Stimulated activated CD8-positive, alpha-beta memory T cell treated with anti-CD3 and anti-CD28 coated beads, Interleukin-15, amount 100 ng/mL, for 1 hour (primary cell): ENCODE measurements around the gene ZNF648.
"Not testable (repeated sequence)": the region's sequence is repeated elsewhere in the genome, so short reads cannot be mapped to it uniquely, and the experiment has no call there.

Source experiments
- DNase-seq: peaks from one replicate; pipeline ENCODE4 v3.0.0-alpha.2; 2020; ENCODE audit warnings: low read depth

The ZNF648 gene, protein sequence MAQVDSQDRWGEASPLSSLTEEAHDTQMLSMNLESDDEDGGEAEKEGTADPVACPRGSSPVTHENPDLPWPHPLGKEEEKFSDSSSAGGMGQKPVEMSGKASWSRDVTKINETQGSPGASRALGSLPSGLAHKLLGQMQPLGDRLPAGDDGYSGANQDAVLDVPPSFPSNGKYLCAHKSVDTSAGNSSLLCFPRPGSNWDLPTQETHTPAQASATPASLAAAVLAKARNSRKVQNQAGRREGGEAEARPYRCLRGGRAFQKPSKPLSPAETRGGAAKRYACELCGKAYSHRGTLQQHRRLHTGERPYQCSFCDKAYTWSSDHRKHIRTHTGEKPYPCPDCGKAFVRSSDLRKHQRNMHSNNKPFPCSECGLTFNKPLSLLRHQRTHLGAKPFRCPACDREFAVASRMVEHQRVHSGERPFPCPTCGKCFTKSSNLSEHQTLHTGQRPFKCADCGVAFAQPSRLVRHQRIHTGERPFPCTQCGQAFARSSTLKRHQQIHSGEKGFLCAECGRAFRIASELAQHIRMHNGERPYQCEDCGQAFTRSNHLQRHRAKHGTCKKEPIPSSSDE

DNA sequence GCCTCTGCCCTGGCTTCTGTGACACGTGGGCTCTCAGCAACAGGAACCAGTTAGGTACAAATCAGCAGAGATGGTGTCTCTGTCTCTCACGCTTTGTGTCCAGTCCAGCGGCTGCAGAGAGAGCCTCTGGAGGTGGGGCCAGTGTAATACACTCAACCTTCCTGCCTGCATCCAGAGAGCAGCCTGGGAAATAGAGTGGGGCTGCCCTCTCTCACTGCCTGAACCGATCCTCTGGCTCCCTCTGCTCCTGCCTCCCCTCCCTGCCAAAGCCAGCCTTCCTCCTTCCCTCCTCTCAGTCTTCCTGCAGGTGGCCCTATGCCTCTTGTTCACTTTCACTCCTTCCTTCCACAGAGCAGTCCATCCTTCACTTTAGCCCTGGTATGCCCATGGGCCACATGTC, at the start of gene ZNF648:
TSS of gene ZNF648 (minus strand) at position 119 of the 400 bp plus-strand sequence. CDS start 3,702 bp downstream, outside the sequence.
- no peak for DNase-seq

DNA sequence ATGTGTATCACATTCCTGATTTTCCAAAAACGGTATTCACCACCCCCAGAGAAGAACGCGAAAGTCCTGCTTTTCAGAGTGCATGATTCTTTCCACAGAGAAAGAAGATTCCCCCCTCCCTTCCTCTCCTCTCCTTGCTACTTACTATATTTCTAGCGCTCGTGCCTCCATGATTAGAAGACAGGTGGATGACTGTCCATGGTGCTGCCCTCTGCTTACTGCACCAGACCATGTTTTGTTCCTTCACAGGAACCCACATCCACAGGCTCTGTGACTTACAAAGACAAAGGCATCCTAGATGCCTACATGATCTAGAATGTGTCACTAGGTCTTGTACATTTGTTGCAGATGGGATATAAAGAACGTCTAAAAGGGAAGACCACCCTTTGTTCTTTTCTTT, 49.1 kb upstream of the ZNF648 start:
- no peak for DNase-seq

DNA sequence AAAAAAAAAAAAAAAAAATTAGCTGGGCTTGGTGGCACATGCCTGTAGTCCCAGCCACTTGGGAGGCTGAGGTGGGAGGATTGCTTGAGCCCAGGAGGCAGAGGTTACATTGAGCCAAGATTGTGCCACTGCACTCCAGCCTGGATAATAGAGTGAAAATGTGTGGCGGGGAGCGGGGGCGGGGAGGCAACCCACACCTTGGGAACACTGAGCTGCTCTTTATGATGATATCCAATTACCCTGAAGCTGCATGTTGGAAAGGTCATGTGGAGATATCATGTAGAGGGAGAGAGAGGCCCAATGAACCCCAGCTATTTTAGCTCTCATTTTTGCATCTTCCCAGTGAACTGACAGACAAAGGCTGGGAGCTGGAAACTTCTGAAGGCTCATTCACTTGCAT, 48.3 kb upstream of the ZNF648 start:
- no peak for DNase-seq

DNA sequence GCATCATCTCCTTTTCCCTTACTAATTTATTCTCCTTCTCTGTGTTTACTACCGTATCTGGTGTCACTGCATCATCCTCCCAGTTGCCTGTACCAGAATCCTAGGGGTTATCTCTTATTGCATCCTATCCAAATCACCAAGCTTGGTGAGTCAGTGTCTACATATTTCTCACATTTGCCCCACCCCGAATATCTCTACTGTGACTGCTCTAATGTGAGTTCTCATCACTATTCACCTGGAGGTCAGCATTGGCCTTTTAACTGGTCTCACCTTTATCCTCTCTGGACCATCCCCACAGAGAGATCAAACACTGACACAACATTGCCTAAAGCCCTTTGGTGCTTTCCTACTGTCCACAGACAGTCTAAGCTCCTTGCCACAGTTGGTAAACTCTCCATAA, 45.7 kb upstream of the ZNF648 start:
- DNase-seq: no peak

DNA sequence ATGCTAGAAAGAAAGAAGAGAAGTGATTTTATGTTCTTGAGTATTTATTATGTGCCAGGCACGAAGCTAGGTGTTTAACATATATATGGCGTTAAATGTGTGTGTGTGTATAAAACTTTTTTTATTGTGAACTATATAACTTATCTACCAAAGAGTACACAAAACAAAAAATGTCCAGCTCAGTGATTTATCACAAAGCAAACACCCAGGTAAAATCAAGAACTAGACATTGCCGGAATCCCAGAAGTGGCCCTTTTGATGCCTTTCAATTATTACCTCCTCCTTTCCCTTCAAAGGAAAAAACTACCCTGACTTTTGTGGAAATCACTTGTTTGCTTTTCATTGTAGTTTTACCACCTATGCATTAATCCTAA, 40.5 kb upstream of the ZNF648 start:
- no peak for DNase-seq

DNA sequence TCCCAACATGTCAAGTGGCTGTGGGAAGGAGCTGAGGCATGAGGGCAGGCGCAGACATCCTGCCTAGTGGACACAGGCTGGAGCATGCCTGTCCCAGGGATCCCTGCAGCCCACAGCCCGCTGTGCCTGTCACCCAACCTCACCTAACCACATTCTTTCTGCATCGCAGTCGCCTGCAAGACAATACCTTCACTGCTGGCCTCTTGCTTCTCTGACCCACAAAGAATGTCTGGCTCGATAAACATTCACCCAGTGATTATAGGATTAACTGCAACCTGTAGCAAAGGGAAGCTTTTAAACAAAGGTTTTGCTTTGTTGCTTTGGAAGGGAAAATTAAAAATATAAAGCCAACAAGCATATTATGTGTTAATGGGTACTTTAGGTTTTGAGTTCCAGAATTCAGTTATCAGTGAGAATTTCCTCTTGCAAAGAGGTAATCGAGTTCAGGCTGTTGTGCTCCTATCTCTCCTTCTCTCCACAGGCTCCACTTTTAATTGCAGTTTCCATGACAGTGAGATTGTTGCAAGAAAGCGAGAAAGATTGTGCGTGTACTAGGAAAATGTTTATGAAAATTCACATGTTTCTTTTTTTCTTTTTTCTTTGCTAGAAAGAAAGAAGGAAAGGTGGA, 40.0 kb upstream of the ZNF648 start:
- DNase-seq: no peak

DNA sequence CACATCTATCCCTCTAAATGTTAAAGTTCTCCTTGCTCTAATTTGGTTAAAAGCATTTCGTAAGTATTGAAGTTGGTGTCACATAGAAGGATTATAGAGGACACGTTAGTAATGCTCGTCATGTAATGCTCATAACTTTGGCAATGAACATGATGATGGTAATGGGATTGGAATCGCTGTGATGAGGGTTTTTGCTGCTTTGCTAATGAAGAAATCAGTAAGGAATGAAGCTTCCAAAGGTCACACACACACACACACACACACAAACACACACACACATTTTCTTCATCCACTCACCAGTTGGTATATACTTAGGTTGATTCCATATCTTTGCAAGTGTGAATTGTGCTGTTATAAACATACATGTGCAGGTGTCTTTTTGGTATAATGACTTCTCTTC, 36.8 kb upstream of the ZNF648 start:
- no peak for DNase-seq

DNA sequence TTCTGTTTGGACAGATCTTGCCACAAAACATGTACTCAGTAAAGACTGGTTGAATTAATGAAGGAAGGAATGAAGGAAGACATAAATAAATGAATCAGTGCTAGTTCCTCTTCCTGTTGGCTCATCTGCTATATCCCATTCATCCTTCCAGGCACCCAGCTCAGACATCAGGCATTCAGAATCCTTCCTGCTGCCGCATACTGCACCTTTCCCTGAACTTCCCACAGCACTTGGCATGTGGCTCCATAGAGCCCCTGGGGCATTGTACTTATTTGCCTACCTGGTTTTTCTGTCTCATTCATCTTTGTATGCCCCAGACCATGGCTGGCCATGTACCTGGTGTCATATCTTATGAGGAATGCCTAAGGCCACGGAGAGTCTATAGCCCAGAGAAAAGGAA, 34.4 kb upstream of the ZNF648 start:
- DNase-seq: no peak

DNA sequence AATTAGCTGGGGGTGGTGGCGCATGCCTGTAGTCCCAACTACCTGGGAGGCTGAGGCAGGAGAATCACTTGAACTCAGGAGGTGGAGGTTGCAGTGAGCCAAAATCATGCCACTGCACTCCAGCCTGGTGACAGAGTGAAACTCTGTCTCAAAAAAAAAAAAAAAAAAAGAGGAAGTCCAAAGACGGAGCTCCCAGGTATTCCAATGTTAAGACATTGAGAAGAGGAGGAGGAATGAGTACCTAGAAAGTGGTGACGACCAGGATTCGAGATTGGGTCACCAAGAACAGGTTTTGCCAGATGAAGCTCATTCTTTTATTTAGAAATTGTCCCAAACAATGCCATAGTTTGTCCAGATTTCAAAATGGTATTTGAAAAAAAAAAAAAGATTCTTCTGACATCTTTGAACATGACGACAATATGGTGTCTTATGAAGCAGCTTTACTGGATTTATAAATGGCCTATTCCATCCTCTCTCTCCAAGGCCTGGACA, 33.0 kb upstream of the ZNF648 start:
- DNase-seq: not testable (repeated sequence)

DNA sequence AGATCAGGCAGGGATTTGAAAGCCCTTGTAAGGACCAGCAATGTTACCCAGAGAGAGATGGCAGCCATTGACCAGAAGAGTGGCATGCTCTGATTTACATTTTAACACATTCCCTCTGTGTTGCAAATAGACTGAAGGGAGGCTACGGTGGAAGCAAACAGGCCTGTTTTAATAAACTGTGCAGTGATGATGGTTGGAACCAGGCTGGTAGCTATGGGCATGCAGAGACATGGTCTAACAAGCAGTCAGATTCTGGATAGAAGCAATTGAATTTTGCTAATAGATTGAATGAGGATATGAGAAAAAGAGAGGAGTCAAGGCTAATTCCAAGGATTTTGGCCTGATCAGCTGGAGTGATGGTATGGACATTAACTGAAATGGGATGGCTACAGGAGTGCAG, 32.3 kb upstream of the ZNF648 start:
- no peak for DNase-seq

DNA sequence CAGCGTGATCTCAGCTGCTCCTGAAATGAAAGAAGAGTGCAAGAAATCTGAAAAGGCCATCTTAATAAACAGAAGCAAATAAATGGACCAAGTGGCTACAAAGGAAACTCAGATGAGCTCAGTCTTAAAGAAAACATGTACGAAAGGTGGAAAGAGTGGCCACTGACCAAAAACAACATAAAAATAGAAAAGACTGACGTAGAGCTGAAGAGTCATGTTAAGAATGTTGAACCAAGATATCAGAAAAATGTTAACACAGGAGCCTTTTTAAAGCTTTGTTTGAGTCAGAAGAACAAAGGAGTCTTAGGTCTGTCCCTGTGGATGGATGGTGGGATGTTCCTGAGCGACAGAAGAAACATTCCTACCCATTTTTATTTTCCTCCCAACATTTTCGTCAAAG, 30.8 kb upstream of the ZNF648 start:
- no peak for DNase-seq

DNA sequence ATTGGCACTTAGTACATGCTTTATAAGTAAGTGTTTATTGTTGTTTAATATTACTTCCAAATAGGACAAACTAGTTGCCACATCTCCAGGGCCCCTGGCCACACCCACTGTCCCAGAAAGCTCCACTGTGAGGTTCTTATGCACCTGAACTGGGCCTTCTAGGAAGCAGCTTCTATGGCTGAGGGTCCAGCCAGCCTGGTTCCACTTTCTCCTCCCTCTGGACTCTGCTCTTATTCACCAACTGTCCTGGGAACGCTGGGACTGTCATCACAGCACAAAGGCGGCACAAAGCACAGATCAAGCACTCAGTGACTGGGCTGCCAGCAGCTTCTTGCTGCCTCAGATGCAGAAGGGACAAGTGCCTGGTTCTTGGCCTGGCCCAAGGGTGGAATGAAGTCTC, 29.6 kb upstream of the ZNF648 start:
- no peak for DNase-seq

DNA sequence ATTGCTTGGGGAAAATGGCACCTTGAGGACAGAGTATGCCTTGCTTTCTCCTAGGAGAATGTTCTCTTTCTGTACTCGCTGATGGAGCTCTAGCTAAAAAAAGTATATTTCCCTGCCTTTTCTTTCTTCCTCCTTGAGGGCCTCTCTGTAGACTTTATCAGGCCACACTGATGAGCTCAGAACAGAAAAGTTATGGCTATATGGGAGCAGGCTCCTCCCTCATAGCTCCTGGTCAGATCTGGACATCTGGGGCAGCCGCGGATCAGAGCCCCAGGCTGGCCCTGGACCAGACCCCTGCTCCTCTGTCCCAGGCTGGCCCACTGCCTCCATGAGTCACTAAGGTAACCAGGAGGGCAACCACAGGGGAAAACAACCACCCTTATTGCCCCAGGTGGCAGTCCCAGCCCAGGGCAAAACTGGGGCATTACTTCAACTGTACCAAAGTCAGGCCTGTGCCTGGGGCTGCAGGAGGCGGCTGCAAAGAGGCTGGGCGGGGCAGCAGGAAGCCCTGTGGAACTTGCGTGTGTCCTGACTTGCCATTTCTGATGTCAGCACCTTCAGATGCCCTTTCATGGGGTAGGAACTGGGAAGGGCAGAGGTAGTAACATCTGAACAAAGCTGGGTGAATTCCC, 26.3 kb upstream of the ZNF648 start:
- DNase-seq: no peak

DNA sequence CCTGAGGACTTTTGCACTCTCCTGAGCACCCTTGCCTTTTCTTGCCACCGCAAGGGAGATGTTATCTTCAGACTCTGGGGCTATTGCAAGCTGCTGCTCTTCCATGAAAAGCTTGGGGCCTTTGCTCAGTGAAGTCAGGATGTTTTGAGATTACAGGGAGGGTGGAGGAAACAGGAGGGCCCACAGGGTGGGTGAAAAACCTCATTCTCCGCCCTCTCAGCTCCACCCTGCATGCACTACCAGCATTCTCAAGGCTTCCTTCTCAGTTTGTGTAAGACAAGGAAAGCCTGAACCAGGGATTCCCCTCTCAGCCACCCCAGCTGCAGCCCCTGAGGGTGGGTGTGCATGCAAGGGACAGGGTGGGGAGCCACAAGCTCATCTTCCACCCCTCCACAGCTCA, 25.8 kb upstream of the ZNF648 start:
- no peak for DNase-seq

DNA sequence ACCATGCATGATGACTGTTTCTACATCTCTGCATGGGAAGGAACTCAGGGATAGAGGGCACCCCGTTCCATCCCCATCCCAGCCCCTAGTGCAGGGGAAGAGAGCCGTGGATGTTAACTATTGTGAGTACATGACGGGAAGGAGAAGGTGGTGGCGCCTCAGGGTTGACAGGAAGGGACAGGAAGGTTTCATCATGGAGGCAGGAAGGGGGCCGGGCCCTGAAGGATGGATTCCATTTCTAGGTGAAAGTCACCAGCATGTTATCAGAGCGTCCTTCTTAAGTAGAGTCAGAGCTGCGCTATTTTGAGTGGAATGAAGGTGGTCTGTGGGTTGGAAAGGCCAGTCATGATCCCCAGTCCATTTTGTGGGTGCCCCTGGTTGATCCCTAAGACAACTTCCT, 25.1 kb upstream of the ZNF648 start:
- DNase-seq: no peak

DNA sequence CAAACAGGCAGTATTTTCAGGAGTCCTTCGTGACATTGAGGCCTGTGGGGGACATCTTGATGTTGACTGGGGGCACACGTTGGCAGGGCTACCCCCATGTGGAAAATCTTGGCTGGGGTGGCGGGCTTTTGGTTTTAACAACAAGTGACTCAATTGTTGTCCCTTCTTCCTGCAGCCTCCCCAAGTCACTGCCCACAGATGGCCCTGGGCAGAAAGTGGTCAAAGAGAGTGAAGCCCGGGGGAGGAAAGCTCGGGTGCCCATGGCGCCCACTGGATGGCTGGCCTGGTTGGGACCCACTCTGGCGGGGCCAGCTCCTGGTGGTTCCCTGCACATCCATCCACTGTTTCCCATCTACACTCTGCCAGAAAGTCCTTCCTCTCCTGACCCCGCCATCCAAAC, 24.6 kb upstream of the ZNF648 start:
- no peak for DNase-seq

DNA sequence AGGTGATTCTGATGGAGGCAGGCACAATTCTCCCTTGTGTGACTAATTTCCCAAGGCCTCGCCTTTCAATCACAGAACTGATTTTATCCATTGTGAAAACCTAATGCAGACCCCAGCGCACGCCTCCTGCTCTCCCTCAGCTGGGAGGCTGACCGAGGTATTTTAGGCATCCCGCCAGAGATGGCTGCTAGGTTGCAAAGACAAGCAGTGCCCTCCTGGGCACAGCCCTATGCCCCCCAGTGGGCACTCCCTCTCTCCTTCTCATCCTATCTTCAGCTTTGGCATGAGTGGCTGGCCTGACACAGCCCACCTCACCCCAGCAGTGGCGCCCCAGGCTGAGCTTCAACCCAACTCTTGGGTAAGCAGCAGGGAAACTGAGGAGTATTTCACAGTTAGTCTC, 24.2 kb upstream of the ZNF648 start:
- DNase-seq: no peak

DNA sequence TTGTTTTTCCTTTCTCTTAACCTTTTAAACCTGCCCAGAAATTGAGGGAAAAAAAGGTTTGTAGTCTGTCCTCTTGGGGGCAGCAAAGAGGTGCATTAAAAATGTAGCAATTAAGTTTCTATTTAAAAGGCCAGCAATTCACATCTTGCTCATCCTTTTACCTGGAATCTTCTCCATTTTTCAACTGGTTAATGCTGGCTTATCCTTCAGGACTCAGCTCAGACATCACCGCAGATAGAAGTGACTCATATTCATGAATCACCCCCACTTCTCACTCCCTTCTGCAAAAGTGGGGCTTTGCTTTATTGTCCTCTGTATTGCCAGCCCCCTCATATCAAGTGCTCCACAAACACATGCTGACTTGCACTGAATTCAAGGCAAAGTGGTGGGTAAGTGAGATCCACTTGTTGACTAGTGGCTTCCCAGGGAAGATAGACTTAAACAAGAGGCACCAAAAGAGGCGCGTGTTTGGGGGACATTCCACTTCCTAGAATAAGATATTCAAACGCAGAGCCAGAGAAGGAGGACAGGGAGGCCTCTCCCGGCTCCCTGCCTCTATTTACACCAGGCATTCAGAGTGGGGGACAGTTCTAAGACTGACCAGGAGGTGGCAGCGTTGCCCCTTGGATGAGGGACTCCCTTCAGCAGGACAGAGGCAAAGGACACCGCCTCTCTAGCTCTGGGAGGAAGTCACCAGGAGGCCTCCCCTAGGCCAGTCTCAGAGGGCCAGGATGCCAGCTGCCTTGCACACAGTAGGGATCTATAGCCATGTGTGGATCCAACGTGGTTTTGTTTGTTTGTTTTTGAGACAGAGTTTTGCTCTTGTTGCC, 23.2 kb upstream of the ZNF648 start:
- DNase-seq: peak; percentile 67

DNA sequence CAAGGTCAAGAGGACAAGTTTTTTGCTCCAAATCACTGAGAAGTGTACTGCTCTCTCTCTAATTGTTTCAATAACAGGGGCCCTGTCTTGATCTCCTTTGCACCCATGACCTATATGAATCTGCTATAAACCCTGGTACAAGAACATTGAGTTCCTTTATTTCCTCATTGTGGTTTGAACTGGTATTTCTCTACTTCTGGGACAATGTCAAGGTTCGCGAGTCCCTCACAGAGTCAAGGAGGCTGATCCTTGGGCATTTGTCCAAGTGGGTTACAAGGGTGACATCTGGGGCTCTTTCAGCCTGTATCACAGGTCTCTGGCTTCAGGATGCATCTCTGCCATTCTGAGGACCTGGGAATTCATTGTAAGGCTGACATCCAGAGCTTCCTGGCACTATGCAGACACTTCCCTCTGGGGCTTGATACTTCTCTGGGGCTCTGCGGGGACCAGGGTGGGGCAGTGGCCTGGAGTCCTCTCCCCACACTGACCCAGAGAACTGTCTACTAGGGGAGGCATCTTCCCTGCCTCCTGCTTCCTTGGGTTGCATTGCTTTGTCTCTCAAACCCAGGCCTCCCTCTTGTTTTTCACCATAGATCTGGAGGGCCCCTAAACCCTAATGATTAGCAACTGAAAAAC, 22.5 kb upstream of the ZNF648 start:
- no peak for DNase-seq

DNA sequence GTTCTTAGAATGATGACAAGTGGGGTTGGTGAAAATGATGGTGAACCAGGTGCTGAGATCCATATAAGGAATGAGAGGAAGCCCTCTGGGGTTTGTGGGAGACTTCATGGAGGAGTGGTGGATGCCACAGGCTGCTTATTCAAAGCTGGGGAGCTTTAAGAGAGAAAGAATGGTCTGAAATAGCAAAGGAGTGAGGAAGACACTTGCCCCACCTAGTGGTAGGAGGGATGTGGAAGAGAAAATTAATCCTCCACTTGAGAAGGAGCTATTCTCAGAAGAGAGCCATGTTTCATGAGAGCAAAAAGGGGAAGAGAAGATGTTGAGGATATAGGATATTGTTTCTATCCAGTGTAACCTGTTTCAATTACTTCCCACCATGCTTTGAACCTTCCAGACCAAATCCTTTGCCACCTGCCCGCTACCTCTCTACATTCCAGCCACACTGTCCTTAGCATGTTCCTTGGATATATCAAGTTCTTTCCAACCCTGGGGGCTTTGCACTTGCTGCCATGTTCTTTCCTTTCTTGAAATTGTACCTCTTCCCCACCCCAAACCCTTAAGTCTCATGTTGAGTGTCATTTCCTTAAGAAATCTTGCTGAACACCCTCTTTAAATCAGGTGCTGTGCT, 19.6 kb upstream of the ZNF648 start:
- DNase-seq: no peak

DNA sequence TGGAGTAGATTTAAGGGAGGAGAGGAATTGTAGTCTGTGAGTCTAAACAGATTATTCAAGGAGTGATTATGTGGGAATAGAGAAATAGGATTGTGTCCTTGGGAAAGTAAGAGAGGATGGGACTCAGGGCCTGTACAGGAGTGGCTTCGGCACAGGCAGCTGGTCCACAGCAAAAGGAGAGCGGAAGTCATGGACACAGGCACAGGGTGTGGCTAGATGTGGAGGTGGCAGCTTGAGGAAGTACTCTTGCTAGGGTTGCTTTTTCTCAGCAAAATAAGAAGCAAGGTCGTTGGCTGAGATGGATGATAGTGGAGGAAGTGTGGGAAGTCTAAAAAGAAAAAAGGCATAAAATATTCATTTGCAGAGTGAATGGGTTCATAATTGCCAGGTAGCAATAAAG, 18.5 kb upstream of the ZNF648 start:
- DNase-seq: no peak
